GM23338 (cell line): ENCODE measurements around the gene KEL. TPM values are rescaled to one million over a fixed set of nuclear protein-coding genes. Genes with fewer than 3 reads are reported as not detected.

Experiments
- ATAC-seq: fragments of 200-7000 bp; cut with Tn5 transposase; 3 replicates; pipeline ENCODE4 v1.9.1; 2020
- DNase-seq: peaks from one replicate; pipeline ENCODE4 v3.0.0-alpha.2; 2015; ENCODE audit warnings: low spot score
- H2AFZ ChIP-seq: fragments of 200-600 bp; sonication (generic); 2 replicates; pipeline ENCODE4 v1.8.0; 2016; ENCODE audit warnings: antibody characterized with exemption, mild to moderate bottlenecking, moderate library complexity
- H3F3A ChIP-seq: fragments of 200-600 bp; sonication (generic); replicated peaks from 2 replicates; pipeline ENCODE4 v1.8.0; 2017; ENCODE audit warnings: antibody characterized with exemption, mixed run types, low read depth
- H3K27ac ChIP-seq: fragments of 200-600 bp; sonication (generic); 2 replicates; pipeline ENCODE4 v1.6.1; 2016; ENCODE audit warnings: low read depth
- H3K27me3 ChIP-seq: fragments of 200-600 bp; sonication (generic); 2 replicates; pipeline ENCODE4 v1.8.0; 2016; ENCODE audit warnings: mild to moderate bottlenecking, mixed run types, moderate library complexity; ENCODE audit not compliant: insufficient read depth
- H3K36me3 ChIP-seq: fragments of 200-600 bp; sonication (generic); 2 replicates; pipeline ENCODE4 v1.8.0; 2016; ENCODE audit warnings: mild to moderate bottlenecking; ENCODE audit not compliant: insufficient read depth
- H3K4me1 ChIP-seq: fragments of 200-600 bp; sonication (generic); 2 replicates; pipeline ENCODE4 v1.8.0; 2016; ENCODE audit warnings: mild to moderate bottlenecking, moderate library complexity; ENCODE audit not compliant: insufficient read depth
- H3K4me2 ChIP-seq: fragments of 200-600 bp; sonication (generic); 2 replicates; pipeline ENCODE4 v1.7.1; 2017; ENCODE audit warnings: mixed run types
- H3K4me3 ChIP-seq: fragments of 200-600 bp; sonication (generic); 2 replicates; pipeline ENCODE4 v1.6.1; 2016; ENCODE audit warnings: mixed run types
- H3K79me2 ChIP-seq: fragments of 200-600 bp; sonication (generic); replicated peaks from 2 replicates; pipeline ENCODE4 v1.8.0; 2017; ENCODE audit warnings: mild to moderate bottlenecking; ENCODE audit not compliant: insufficient read depth
- H3K9me2 ChIP-seq: fragments of 200-600 bp; sonication (generic); 2 replicates; pipeline ENCODE4 v1.8.0; 2017; ENCODE audit not compliant: insufficient read depth
- H4K20me1 ChIP-seq: fragments of 200-600 bp; sonication (generic); replicated peaks from 2 replicates; pipeline ENCODE4 v1.8.0; 2017; ENCODE audit warnings: mild to moderate bottlenecking; ENCODE audit not compliant: insufficient read depth
- H3K27ac Mint-ChIP-seq: 2 replicates; pipeline ENCODE4 v1.8.0; 2020; ENCODE audit warnings: inconsistent platforms, mild to moderate bottlenecking, moderate library complexity, mixed read lengths
- H3K27me3 Mint-ChIP-seq: 3 replicates; pipeline ENCODE4 v1.8.0; 2022; ENCODE audit warnings: low read depth, mild to moderate bottlenecking, moderate library complexity, mixed read lengths, inconsistent platforms; ENCODE audit not compliant: insufficient read depth, poor library complexity
- H3K36me3 Mint-ChIP-seq: 3 replicates; pipeline ENCODE4 v1.8.0; 2021; ENCODE audit warnings: low read depth, mild to moderate bottlenecking, inconsistent platforms, moderate library complexity, mixed read lengths
- H3K4me1 Mint-ChIP-seq: 3 replicates; pipeline ENCODE4 v1.8.0; 2020; ENCODE audit warnings: mild to moderate bottlenecking, inconsistent platforms, mixed read lengths
- H3K4me3 Mint-ChIP-seq: 3 replicates; pipeline ENCODE4 v1.8.0; 2021; ENCODE audit warnings: moderate library complexity, mild to moderate bottlenecking, inconsistent platforms, mixed read lengths
- H3K9me3 Mint-ChIP-seq: 3 replicates; pipeline ENCODE4 v1.8.0; 2020; ENCODE audit warnings: moderate library complexity, mild to moderate bottlenecking, inconsistent platforms, mixed read lengths
- CREB1 ChIP-seq: fragments of 250-450 bp; sonication (Bioruptor Pico); IDR thresholded peaks from 2 replicates; pipeline ENCODE4 v1.5.0; 2020; ENCODE audit warnings: low read depth, mild to moderate bottlenecking, moderate library complexity
- CTCF ChIP-seq, 2 experiments: fragments of 200-600 bp in 1 of 2; sonication (generic) in 1 of 2; conservative IDR thresholded peaks; 2 replicates each; pipeline versions ENCODE4 v1.5.1 to v1.6.1; 2016 to 2017; ENCODE audit warnings: antibody characterized with exemption in 2 of 2, low read depth in 2 of 2, mild to moderate bottlenecking in 2 of 2, moderate library complexity in 1 of 2
- EZH2 ChIP-seq: fragments of 200-600 bp; sonication (generic); IDR thresholded peaks from one replicate; pipeline ENCODE4 v1.8.0; 2017; ENCODE audit warnings: antibody characterized with exemption, mild to moderate bottlenecking, low read depth; ENCODE audit not compliant: unreplicated experiment
- EZH2phosphoT487 ChIP-seq: fragments of 200-600 bp; sonication (generic); IDR thresholded peaks from one replicate; pipeline ENCODE4 v1.8.1; 2018; ENCODE audit warnings: antibody characterized with exemption; ENCODE audit not compliant: unreplicated experiment
- NANOG ChIP-seq: IDR thresholded peaks from 2 replicates; pipeline ENCODE4 v1.6.1; 2016; ENCODE audit warnings: antibody characterized with exemption, borderline replicate concordance
- POLR2AphosphoS5 ChIP-seq: IDR thresholded peaks from 2 replicates; pipeline ENCODE4 v1.6.1; 2016; ENCODE audit warnings: antibody characterized with exemption, low read depth
- STAT1 ChIP-seq: IDR thresholded peaks from one replicate; pipeline ENCODE4 v1.6.1; 2016; ENCODE audit warnings: antibody characterized with exemption; ENCODE audit not compliant: unreplicated experiment
- ZNF114 ChIP-seq: fragments of 250-450 bp; sonication (Bioruptor Pico); IDR thresholded peaks from 2 replicates; pipeline ENCODE4 v1.5.0; 2020; ENCODE audit warnings: mild to moderate bottlenecking, moderate library complexity
- polyA plus RNA-seq: library from polyadenylated mRNA; unstranded; fragments of >200 nt; fragmentation: Nextera tagmentation; extraction: Ambion mirVana; gene quantifications from 2 replicates; pipeline ENCODE4 v1.2.1, GENCODE V29; 2016
- total RNA-seq: library from RNA; depleted of rRNA; stranded (reverse); fragments of >200 nt; shearing (Covaris generic); gene quantifications from 2 replicates; pipeline ENCODE4 v1.2.3, GENCODE V29; 2014
- TF ChIP-seq, protein P1 (sequence below): fragments of 250-450 bp; sonication (Bioruptor Pico); IDR thresholded peaks from 2 replicates; pipeline ENCODE4 v1.5.0; 2020; ENCODE audit warnings: mild to moderate bottlenecking, moderate library complexity

The KEL gene
- total and polyA plus RNA-seq, 2 experiments from 2014 or later: 1.2 to 3.6 TPM

DNA sequence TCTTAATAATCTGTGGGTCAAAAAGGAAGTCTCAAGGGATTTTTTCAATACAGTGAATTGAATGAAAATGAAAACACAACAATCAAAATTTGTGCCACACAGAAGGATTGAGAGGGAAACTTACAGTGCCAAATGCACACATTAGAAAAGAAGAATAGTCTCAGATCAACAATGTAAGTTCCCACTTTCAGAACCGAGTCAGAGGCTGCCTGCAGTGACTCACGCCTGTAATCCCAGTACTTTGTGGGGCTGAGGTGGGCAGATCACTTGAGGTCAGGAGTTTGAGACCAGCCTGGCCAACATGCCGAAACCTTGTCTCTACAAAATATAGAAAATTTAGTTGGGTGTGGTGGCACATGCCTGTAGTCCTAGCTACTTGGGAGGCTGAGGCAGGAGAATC lies 12.5 kb upstream of the KEL start (continued):
- TF ChIP-seq, protein P1, sequence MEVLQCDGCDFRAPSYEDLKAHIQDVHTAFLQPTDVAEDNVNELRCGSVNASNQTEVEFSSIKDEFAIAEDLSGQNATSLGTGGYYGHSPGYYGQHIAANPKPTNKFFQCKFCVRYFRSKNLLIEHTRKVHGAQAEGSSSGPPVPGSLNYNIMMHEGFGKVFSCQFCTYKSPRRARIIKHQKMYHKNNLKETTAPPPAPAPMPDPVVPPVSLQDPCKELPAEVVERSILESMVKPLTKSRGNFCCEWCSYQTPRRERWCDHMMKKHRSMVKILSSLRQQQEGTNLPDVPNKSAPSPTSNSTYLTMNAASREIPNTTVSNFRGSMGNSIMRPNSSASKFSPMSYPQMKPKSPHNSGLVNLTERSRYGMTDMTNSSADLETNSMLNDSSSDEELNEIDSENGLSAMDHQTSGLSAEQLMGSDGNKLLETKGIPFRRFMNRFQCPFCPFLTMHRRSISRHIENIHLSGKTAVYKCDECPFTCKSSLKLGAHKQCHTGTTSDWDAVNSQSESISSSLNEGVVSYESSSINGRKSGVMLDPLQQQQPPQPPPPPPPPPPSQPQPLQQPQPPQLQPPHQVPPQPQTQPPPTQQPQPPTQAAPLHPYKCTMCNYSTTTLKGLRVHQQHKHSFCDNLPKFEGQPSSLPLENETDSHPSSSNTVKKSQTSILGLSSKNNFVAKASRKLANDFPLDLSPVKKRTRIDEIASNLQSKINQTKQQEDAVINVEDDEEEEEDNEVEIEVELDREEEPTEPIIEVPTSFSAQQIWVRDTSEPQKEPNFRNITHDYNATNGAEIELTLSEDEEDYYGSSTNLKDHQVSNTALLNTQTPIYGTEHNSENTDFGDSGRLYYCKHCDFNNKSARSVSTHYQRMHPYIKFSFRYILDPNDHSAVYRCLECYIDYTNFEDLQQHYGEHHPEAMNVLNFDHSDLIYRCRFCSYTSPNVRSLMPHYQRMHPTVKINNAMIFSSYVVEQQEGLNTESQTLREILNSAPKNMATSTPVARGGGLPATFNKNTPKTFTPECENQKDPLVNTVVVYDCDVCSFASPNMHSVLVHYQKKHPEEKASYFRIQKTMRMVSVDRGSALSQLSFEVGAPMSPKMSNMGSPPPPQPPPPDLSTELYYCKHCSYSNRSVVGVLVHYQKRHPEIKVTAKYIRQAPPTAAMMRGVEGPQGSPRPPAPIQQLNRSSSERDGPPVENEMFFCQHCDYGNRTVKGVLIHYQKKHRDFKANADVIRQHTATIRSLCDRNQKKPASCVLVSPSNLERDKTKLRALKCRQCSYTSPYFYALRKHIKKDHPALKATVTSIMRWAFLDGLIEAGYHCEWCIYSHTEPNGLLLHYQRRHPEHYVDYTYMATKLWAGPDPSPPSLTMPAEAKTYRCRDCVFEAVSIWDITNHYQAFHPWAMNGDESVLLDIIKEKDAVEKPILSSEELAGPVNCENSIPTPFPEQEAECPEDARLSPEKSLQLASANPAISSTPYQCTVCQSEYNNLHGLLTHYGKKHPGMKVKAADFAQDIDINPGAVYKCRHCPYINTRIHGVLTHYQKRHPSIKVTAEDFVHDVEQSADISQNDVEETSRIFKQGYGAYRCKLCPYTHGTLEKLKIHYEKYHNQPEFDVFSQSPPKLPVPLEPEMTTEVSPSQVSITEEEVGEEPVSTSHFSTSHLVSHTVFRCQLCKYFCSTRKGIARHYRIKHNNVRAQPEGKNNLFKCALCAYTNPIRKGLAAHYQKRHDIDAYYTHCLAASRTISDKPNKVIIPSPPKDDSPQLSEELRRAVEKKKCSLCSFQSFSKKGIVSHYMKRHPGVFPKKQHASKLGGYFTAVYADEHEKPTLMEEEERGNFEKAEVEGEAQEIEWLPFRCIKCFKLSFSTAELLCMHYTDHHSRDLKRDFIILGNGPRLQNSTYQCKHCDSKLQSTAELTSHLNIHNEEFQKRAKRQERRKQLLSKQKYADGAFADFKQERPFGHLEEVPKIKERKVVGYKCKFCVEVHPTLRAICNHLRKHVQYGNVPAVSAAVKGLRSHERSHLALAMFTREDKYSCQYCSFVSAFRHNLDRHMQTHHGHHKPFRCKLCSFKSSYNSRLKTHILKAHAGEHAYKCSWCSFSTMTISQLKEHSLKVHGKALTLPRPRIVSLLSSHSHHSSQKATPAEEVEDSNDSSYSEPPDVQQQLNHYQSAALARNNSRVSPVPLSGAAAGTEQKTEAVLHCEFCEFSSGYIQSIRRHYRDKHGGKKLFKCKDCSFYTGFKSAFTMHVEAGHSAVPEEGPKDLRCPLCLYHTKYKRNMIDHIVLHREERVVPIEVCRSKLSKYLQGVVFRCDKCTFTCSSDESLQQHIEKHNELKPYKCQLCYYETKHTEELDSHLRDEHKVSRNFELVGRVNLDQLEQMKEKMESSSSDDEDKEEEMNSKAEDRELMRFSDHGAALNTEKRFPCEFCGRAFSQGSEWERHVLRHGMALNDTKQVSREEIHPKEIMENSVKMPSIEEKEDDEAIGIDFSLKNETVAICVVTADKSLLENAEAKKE (CRISPR knock-in tag): no peak
- no peak for TF ChIP-seq CREB1 (CRISPR knock-in tag)

DNA sequence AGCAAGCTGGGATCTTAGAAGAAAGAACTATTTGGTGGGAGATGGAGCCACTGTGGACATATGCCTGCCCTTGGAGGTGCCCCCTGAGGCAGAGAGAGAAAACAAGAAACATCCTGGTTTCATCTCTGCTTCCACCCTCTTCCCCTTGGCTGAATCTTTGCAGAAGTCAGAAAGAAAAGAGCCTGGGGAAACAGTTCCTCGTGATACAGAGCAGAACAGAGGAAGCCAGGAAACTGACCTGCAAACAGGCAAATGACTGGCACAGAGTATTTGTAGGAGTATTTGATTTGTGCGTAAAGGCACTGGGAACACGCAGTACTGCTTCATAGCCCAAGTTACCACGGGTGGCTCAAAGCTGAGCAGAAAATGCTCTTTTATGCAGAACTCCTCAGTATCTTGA lies 7.0 kb upstream of the KEL start:
- Histone ChIP-seq H3K4me2 (no peak overlapping the region), H3K36me3 (no peaks in the 10 kb centered on the region), H4K20me1 (no peaks in the 10 kb centered on the region), H3K4me3 (no peak overlapping the region), H3F3A (no peaks in the 10 kb centered on the region), H3K4me1 (no peaks in the 10 kb centered on the region), H3K9me2 (0 out of 2 replicates have a peak, but pooled peaks cover 4% of the 10 kb centered on the region), H3K27ac (no peak overlapping the region), H2AFZ (no peak overlapping the region), H3K27me3 (no peaks in the 10 kb centered on the region), H3K79me2 (no peaks in the 10 kb centered on the region)
- Mint-ChIP-seq H3K9me3 (no peaks in the 10 kb centered on the region), H3K4me3 (no peak overlapping the region), H3K27ac (no peak overlapping the region), H3K4me1 (no peaks in the 10 kb centered on the region), H3K27me3 (peaks cover 4% of the 10 kb centered on the region), H3K36me3 (no peaks in the 10 kb centered on the region)
- ATAC-seq (no peak), DNase-seq (no peak)
- TF ChIP-seq EZH2phosphoT487 (no peak), EZH2 (no peak), CREB1 (CRISPR knock-in tag) (no peak), ZNF114 (CRISPR knock-in tag) (no peak), STAT1 (no peak), NANOG (no peak), POLR2AphosphoS5 (no peak), CTCF (conservative IDR thresholded peaks at IDR 0.05; ENCODE audit: low read depth in 2 of 2) (no peak)
